GM23248 (cell line): ENCODE measurements around the gene GPHN.

Experiments used
- EZH2 ChIP-seq: fragments of 200-600 bp; sonication (generic); IDR thresholded peaks from 2 replicates; pipeline ENCODE4 v1.6.1; 2018; ENCODE audit warnings: antibody characterized with exemption, mild to moderate bottlenecking; ENCODE audit not compliant: insufficient read depth, poor library complexity, severe bottlenecking
- EZH2phosphoT487 ChIP-seq: fragments of 200-600 bp; sonication (generic); IDR thresholded peaks from 2 replicates; pipeline ENCODE4 v1.6.1; 2018; ENCODE audit warnings: antibody characterized with exemption, moderate library complexity, mild to moderate bottlenecking, low read depth; ENCODE audit not compliant: insufficient read depth

DNA sequence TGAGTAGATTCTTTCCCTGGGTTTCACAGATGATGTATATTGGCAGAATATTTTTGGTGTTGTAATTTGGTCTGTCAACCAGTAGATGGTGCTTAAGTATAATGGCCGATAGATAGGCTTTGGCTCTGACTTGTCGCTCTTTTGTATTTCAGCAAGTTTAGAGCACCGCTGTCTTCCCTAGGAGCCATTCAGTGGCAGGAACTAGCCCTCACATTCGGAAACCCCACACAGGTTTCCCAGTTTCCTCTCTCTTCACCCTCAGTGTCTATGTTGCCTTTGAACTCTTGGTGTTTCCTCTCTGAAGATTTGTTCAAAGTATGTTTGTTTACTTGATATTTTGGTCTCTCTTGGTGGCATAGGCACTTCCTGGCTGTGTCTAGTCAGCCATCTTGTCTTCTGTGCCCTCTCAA lies 102.2 kb downstream of the GPHN start:
- TF ChIP-seq EZH2 (no peak), EZH2phosphoT487 (no peak)
